ENCODE data around the gene SMG5. TPM values are rescaled to one million over a fixed set of nuclear protein-coding genes. Genes with fewer than 3 reads are reported as not detected.

Gene SMG5
- total RNA-seq, 1 donor from 2014 or later: 114 TPM

DNA sequence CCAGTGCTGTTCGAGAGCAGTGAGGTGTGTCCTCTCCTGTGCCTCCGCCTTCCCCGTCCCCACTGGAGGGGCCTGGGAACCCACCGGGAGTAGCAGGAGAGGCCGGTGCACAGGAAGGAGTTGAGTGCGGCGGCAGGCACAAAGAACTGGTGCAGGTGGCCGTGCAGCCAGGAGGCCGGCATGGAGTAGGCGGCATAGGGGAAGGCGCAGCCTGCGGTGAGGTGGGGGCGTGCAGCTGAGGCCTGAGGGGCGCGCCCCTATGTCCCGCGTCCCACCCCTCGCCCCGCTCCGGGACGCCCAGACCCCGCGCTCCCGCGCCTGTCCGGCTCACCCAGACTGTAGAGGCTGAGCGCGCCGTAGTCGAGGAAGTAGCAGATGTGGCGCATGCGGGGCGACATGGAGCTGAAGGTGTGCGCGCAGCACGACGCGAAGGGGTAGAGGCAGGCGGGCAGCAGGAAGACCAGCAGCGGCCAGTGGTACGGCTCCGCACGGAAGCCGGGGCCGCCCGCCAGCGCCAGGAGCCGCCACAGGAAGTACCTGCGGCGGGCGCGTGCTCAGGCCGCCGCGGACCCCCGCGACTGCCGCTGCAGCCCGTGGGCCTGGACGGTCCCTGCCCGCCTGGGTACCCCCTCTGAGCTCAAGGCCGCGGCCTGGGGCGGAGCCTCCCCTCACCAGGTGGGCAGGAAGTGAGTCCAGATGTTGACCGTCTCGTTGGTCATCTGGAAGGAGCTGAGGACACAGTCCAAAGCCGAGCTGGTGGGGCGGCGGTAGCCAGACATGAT is 37.0 kb downstream of the SMG5 start:
- Mint-ChIP-seq H3K27me3 (no peaks in the 10 kb centered on the region), H3K9me3 (ENCODE audit: low read depth) (no peaks in the 10 kb centered on the region), H3K4me3 (ENCODE audit: low read depth) (peak overlapping the region; percentile 31), H3K4me1 (ENCODE audit: low read depth) (peaks cover 4% of the 10 kb centered on the region), H3K27ac (peak overlapping the region; percentile 88), H3K36me3 (ENCODE audit: insufficient read depth) (peaks cover 7% of the 10 kb centered on the region)
- TF ChIP-seq, protein P1, sequence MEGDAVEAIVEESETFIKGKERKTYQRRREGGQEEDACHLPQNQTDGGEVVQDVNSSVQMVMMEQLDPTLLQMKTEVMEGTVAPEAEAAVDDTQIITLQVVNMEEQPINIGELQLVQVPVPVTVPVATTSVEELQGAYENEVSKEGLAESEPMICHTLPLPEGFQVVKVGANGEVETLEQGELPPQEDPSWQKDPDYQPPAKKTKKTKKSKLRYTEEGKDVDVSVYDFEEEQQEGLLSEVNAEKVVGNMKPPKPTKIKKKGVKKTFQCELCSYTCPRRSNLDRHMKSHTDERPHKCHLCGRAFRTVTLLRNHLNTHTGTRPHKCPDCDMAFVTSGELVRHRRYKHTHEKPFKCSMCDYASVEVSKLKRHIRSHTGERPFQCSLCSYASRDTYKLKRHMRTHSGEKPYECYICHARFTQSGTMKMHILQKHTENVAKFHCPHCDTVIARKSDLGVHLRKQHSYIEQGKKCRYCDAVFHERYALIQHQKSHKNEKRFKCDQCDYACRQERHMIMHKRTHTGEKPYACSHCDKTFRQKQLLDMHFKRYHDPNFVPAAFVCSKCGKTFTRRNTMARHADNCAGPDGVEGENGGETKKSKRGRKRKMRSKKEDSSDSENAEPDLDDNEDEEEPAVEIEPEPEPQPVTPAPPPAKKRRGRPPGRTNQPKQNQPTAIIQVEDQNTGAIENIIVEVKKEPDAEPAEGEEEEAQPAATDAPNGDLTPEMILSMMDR (IDR thresholded peaks at IDR 0.05; ENCODE audit: unreplicated experiment): no peak
- no peak for DNase-seq (ENCODE audit: low spot score, unreplicated experiment)

DNA sequence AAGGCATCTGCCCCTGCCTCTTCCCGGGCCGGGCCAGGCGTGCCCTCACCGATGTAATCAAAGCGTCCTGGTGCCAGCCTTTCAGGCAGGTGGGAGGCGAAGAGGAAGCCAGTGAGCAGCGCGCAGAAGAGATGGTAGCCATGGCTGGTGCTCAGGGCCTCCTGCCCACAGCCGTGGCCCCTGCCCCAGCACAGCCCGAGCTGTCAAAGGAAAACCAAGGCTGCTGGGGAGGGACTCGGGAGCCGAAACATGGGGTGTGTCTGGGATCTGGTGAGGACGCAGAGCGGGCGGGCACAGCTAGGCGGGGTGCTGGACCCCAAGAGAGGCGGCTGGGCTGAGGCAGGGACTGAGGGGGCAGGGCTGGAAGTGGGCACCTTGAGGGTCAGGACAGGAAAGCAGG is 37.9 kb downstream of the SMG5 start:
- TF ChIP-seq, protein P1 (IDR thresholded peaks at IDR 0.05; ENCODE audit: unreplicated experiment): no peak
- Mint-ChIP-seq H3K27ac (peak overlapping the region; percentile 49), H3K9me3 (ENCODE audit: low read depth) (no peaks in the 10 kb centered on the region), H3K4me1 (ENCODE audit: low read depth) (peaks cover 4% of the 10 kb centered on the region), H3K36me3 (ENCODE audit: insufficient read depth) (peaks cover 7% of the 10 kb centered on the region), H3K4me3 (ENCODE audit: low read depth) (no peak overlapping the region), H3K27me3 (no peaks in the 10 kb centered on the region)
- no peak for DNase-seq (ENCODE audit: low spot score, unreplicated experiment)

DNA sequence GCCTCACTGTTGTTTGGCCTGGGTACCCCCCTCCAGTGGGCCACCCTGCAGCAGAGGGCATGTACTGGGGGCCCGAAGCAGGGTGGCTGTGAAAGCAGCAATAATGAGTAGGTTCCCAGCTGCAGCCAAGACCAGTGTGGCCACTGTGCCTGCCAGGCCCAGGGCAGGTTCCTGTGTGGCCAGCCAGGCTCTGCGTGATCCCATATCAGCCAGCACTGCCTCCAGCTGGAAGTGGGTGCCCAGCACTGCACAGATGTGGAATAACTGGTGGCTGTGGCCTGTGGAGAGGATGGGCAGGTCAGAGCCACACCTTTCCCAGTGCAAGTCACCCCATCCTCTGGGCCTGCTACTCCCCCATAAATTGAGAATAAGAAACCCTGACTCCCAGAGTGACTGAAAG is 38.5 kb downstream of the SMG5 start:
- Mint-ChIP-seq H3K36me3 (ENCODE audit: insufficient read depth) (peaks cover 6% of the 10 kb centered on the region), H3K4me1 (ENCODE audit: low read depth) (peaks cover 4% of the 10 kb centered on the region), H3K27me3 (no peaks in the 10 kb centered on the region), H3K4me3 (ENCODE audit: low read depth) (no peak overlapping the region), H3K9me3 (ENCODE audit: low read depth) (no peaks in the 10 kb centered on the region), H3K27ac (no peak overlapping the region)
- TF ChIP-seq, protein P1 (IDR thresholded peaks at IDR 0.05; ENCODE audit: unreplicated experiment): no peak
- DNase-seq (ENCODE audit: low spot score, unreplicated experiment): no peak

DNA sequence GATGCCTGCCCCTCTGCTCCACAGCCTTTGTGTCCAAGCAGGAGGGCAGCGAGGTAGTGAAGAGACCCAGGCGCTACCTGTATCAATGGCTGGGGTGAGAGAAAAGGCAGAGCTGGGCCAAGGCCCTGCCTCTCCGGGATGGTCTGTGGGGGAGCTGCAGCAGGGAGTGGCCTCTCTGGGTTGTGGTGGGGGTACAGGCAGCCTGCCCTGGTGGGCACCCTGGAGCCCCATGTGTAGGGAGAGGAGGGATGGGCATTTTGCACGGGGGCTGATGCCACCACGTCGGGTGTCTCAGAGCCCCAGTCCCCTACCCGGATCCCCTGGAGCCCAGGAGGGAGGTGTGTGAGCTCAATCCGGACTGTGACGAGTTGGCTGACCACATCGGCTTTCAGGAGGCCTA is 39.9 kb downstream of the SMG5 start:
- Mint-ChIP-seq H3K9me3 (ENCODE audit: low read depth) (no peaks in the 10 kb centered on the region), H3K27me3 (no peaks in the 10 kb centered on the region), H3K27ac (peak overlapping the region; percentile 76), H3K4me1 (ENCODE audit: low read depth) (peaks cover 4% of the 10 kb centered on the region), H3K36me3 (ENCODE audit: insufficient read depth) (peaks cover 7% of the 10 kb centered on the region), H3K4me3 (ENCODE audit: low read depth) (no peak overlapping the region)
- DNase-seq (ENCODE audit: low spot score, unreplicated experiment): no peak
- TF ChIP-seq, protein P1 (IDR thresholded peaks at IDR 0.05; ENCODE audit: unreplicated experiment): no peak

DNA sequence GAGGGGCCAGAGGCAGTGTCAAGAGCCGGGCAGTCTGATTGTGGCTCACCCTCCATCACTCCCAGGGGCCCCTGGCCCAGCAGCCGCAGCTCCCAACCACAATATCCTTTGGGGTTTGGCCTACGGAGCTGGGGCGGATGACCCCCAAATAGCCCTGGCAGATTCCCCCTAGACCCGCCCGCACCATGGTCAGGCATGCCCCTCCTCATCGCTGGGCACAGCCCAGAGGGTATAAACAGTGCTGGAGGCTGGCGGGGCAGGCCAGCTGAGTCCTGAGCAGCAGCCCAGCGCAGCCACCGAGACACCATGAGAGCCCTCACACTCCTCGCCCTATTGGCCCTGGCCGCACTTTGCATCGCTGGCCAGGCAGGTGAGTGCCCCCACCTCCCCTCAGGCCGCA is 40.7 kb downstream of the SMG5 start, which contains the start of gene BGLAP:
BGLAP (plus strand) TSS at position 259 of the 400 bp plus-strand sequence; CDS start at position 307, 48 bp downstream.
- Mint-ChIP-seq H3K27me3 (no peaks in the 10 kb centered on the region), H3K36me3 (ENCODE audit: insufficient read depth) (peaks cover 10% of the 10 kb centered on the region), H3K9me3 (ENCODE audit: low read depth) (no peaks in the 10 kb centered on the region), H3K27ac (peak within 1 kb of the TSS; percentile 76), H3K4me1 (ENCODE audit: low read depth) (no peaks in the 10 kb centered on the region), H3K4me3 (ENCODE audit: low read depth) (no peak within 1 kb of the TSS)
- no peak for DNase-seq (ENCODE audit: low spot score, unreplicated experiment)
- TF ChIP-seq, protein P1 (IDR thresholded peaks at IDR 0.05; ENCODE audit: unreplicated experiment): no peak
